HG03520 (cell line): ENCODE measurements around the gene NQO2.
A peak's percentile ranks its signal among the peaks of the same experiment; 100 is the strongest.
"Not testable (repeated sequence)": the region's sequence is repeated elsewhere in the genome, so short reads cannot be mapped to it uniquely, and the experiment has no call there.

ENCODE experiments used
- ATAC-seq: cut with Tn5 transposase; IDR thresholded peaks from one replicate; pipeline ENCODE4 v1.9.1; 2021; ENCODE audit warnings: mild to moderate bottlenecking, moderate library complexity; ENCODE audit not compliant: unreplicated experiment

NQO2 gene

GRCh38 chr6:3011592-3011991 is 11.9 kb downstream of the NQO2 start:
- ATAC-seq, result no peak

GRCh38 chr6:3013486-3013885 is 13.8 kb downstream of the NQO2 start:
- ATAC-seq, result no peak

- no peak for ATAC-seq
These were observed 14.4 kb downstream of the NQO2 start for GRCh38 chr6:3013901-3014674.

- no peak for ATAC-seq
These were observed 15.0 kb downstream of the NQO2 start for GRCh38 chr6:3014675-3015066.

GRCh38 chr6:3015144-3015543 is 15.4 kb downstream of the NQO2 start:
- ATAC-seq, result no peak

- no peak for ATAC-seq
These were observed 17.0 kb downstream of the NQO2 start for GRCh38 chr6:3016473-3017280.

- no peak for ATAC-seq
These were observed 17.6 kb downstream of the NQO2 start for GRCh38 chr6:3017304-3017703.

- ATAC-seq, result no peak
These were observed 19.4 kb downstream of the NQO2 start for GRCh38 chr6:3019065-3019464.

- ATAC-seq, result no peak
These were observed 20.1 kb downstream of the NQO2 start for GRCh38 chr6:3019749-3020320.

GRCh38 chr6:3020976-3021598 is 21.4 kb downstream of the NQO2 start:
- ATAC-seq, result not testable (repeated sequence)

- ATAC-seq, result no peak
These were observed 23.3 kb downstream of the NQO2 start for GRCh38 chr6:3022765-3023662.

- peak; percentile 59 for ATAC-seq
These were observed 24.2 kb downstream of the NQO2 start for GRCh38 chr6:3023663-3024483.

- ATAC-seq, result no peak
These were observed 27.3 kb downstream of the NQO2 start for GRCh38 chr6:3026791-3027626.

- not testable (repeated sequence) for ATAC-seq
These were observed 28.5 kb downstream of the NQO2 start for GRCh38 chr6:3028156-3028555.

- ATAC-seq, result no peak
These were observed 32.4 kb downstream of the NQO2 start for GRCh38 chr6:3031857-3032640.

GRCh38 chr6:3032986-3033385 is 33.3 kb downstream of the NQO2 start:
- no peak for ATAC-seq

GRCh38 chr6:3033652-3034051 is 34.0 kb downstream of the NQO2 start:
- ATAC-seq, result no peak

GRCh38 chr6:3035397-3035796 is 35.7 kb downstream of the NQO2 start:
- ATAC-seq, result no peak
